Hematopoietic multipotent progenitor cell treated with erythropoietin and hydrocortisone succinate and interleukin-3 and kit ligand, for 17 days (in vitro differentiated cells): ENCODE measurements around the gene TAS2R7.
"Not testable (repeated sequence)": the region's sequence is repeated elsewhere in the genome, so short reads cannot be mapped to it uniquely, and the experiment has no call there.

ENCODE experiments used
- DNase-seq: peaks from one replicate; pipeline ENCODE4 v3.0.0-alpha.2; 2015; ENCODE audit warnings: low spot score

Gene TAS2R7

GRCh38 chr12:10802587-10802986 is at the start of gene TAS2R7:
Gene TAS2R7 (minus strand): TSS chr12:10802627. CDS start chr12:10802570, 57 bp downstream.
- no peak for DNase-seq

GRCh38 chr12:10851243-10851858 is 48.9 kb upstream of the TAS2R7 start:
- DNase-seq: no peak

- no peak for DNase-seq
Observed at GRCh38 chr12:10849425-10849878, 47.0 kb upstream of the TAS2R7 start, which contains the start of gene PRR4. Gene PRR4 (minus strand): TSS chr12:10849475. CDS start chr12:10849437, 38 bp downstream.

GRCh38 chr12:10847744-10848143 is 45.3 kb upstream of the TAS2R7 start:
- DNase-seq: no peak

GRCh38 chr12:10842862-10843261 is 40.4 kb upstream of the TAS2R7 start:
- DNase-seq: no peak

- DNase-seq: no peak
Observed at GRCh38 chr12:10838461-10838860, 36.0 kb upstream of the TAS2R7 start.

- DNase-seq: no peak
Observed at GRCh38 chr12:10829994-10830393, 27.6 kb upstream of the TAS2R7 start.

GRCh38 chr12:10826258-10826657 is 23.8 kb upstream of the TAS2R7 start, which contains the start of gene TAS2R10:
Gene TAS2R10 (minus strand): TSS chr12:10826358. CDS start chr12:10826269, 89 bp downstream.
- DNase-seq: no peak

- no peak for DNase-seq
Observed at GRCh38 chr12:10824957-10825356, 22.5 kb upstream of the TAS2R7 start.

- DNase-seq: no peak
Observed at GRCh38 chr12:10811883-10812536, 9.6 kb upstream of the TAS2R7 start.

- DNase-seq: no peak
Observed at GRCh38 chr12:10810068-10810467, 7.6 kb upstream of the TAS2R7 start, which contains the start of gene TAS2R9. Gene TAS2R9 (minus strand): TSS chr12:10810168. CDS start chr12:10810075, 93 bp downstream.

- no peak for DNase-seq
Observed at GRCh38 chr12:10807186-10807585, 4.8 kb upstream of the TAS2R7 start, which contains the start of gene TAS2R8. Gene TAS2R8 (minus strand): TSS chr12:10807286. CDS start chr12:10806980, 306 bp downstream.

GRCh38 chr12:10801741-10802140 is 686 bp downstream of the TAS2R7 start:
- DNase-seq: no peak

- no peak for DNase-seq
Observed at GRCh38 chr12:10794222-10794621, 8.2 kb downstream of the TAS2R7 start.

GRCh38 chr12:10791769-10792168 is 10.7 kb downstream of the TAS2R7 start:
- not testable (repeated sequence) for DNase-seq

GRCh38 chr12:10783252-10783651 is 19.2 kb downstream of the TAS2R7 start:
- no peak for DNase-seq

- no peak for DNase-seq
Observed at GRCh38 chr12:10779103-10779502, 23.3 kb downstream of the TAS2R7 start.

- peak; percentile 9 for DNase-seq
Observed at GRCh38 chr12:10771132-10771733, 31.2 kb downstream of the TAS2R7 start.

- no peak for DNase-seq
Observed at GRCh38 chr12:10759657-10760056, 42.8 kb downstream of the TAS2R7 start.

- DNase-seq: no peak
Observed at GRCh38 chr12:10756194-10756593, 46.2 kb downstream of the TAS2R7 start.

- DNase-seq: no peak
Observed at GRCh38 chr12:10753059-10753458, 49.4 kb downstream of the TAS2R7 start.
